GM21381 (cell line): ENCODE data around the gene ADAMTSL2.

Experiments used
- ATAC-seq: cut with Tn5 transposase; IDR thresholded peaks from one replicate; pipeline ENCODE4 v1.9.1; 2021; ENCODE audit warnings: mild to moderate bottlenecking, moderate library complexity; ENCODE audit not compliant: unreplicated experiment

ADAMTSL2 gene

DNA sequence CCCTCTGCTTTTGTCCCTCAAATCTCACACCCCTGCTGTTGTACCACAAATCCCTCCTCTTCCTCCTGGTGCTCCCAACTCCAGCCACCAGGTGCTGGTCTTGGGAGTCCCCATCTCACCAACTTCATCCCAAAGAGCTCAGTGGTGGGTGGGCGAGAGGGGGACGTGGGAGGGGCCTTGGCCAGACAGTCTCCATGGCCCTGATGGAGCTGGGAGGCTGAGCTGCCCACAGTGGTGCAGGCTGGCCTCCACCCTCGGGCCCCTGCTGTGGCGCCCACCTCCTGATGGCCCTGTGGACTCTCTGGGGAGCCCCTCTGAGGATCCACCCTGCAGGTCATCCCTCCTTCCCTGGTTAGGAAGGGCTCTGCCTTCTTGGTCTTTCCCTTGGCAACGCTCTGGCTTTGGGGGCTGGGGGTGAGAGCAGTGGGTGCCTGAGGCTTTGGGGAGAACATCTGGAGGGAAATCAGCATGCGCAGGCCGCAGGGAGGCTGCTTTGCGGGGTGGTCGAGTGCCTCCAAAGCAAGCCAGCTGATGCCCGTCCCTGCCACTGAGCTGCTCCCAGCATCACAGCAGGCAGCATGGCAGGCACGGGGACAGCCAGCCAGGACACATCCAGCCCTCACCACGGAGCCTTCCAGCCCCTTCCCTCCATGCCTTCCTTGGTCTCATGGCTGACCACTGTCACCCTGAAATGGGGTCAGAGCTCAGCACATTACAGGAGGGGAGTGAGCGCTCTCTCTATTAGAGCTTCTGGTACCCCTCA lies 82.3 kb downstream of the ADAMTSL2 start:
- no peak for ATAC-seq

DNA sequence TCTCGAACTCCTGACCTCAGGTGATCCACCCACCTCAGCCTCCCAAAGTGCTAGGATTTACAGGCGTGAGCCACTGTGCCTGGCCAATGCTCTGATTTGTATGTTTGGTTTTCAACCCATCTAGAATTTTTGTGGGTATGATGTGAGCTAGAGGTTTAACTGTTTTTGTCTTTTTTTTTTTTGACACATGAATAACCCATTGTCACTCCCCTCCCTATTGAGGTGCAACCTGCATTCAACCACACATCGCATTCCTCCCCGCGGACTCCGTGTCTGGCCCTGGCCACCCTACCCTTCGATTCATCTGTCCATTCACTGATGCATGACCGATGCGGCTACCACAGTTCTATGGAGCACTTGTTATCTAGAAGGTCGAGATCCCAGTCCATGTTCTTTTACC lies 84.2 kb downstream of the ADAMTSL2 start:
- no peak for ATAC-seq

DNA sequence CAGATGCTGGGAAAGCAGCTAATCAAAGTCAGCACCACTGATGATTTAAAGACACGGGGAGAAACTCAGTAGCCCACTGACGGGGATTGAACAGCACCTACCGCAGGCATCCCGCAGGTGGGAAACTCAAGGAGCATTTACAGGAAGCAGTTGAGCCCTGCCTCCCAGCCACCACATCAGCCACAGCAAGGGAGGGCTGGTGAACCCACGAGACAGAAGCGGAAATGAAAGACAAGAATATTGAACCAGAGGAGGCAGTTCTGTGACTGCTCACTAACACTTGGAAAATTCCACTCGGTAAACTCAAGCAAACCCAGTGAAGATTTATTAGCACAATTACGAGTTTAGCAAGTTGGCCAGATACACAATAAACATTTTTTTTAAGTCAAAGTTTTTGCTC lies 85.3 kb downstream of the ADAMTSL2 start:
- ATAC-seq = no peak

DNA sequence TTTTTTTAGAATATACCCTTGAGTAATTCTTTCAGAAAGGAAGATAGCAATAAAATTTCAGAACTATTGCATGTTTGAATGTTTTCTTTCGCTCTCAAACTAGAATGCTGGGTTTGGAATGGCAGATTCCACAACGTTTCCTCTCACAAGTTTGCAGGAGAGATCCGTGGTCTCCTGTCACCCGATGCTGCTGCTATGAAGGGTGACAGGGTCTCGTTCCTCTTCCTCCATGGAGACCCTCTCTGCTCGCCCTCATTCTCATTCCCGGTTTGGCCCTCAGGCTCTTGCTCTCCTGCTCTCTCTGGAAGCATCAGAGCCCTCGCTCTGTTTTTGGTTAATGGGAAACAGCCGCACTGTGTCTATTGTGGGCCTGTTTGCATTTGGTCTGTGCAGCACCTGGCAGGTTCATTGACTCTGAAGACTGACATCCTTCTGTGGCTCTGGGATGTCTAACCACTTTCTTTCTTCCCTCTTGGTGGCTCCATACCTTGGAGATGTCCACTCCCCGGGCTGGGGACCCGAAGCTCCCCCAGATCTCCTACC lies 87.3 kb downstream of the ADAMTSL2 start:
- no peak for ATAC-seq

DNA sequence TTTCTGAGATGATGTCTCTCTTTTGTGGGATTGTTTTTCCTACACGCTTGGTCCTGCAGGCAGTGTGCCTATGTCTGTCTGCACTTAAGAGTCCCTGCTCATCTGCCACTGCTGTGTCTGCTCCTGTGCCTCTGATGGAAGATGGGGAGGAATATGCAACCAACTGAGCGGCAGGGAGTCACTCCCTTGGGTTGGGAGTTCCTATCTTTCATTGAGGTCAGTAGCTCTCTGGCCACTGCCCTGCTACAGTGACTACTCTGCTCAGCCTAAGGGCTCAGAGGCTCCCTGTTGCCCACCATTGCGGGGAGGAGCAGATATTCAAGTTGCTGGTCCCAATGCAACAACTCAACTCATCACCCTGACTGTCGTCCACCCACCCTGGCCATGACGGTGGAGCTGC lies 88.1 kb downstream of the ADAMTSL2 start:
- ATAC-seq = no peak
